OCI-LY3 (cell line): ENCODE measurements around the gene IGFBP3.

Experiments used
- EZH2phosphoT487 ChIP-seq: fragments of 200-600 bp; shearing (Covaris generic); IDR thresholded peaks from 2 replicates; pipeline ENCODE4 v1.6.1; 2018; ENCODE audit warnings: antibody characterized with exemption, mixed run types, low read depth
- TF ChIP-seq, protein P1 (sequence below): fragments of 200-600, 300-600 bp; sonication (generic); IDR thresholded peaks from 2 replicates; pipeline ENCODE4 v1.5.1; 2014; ENCODE audit warnings: antibody characterized with exemption, low read length, low read depth

DNA sequence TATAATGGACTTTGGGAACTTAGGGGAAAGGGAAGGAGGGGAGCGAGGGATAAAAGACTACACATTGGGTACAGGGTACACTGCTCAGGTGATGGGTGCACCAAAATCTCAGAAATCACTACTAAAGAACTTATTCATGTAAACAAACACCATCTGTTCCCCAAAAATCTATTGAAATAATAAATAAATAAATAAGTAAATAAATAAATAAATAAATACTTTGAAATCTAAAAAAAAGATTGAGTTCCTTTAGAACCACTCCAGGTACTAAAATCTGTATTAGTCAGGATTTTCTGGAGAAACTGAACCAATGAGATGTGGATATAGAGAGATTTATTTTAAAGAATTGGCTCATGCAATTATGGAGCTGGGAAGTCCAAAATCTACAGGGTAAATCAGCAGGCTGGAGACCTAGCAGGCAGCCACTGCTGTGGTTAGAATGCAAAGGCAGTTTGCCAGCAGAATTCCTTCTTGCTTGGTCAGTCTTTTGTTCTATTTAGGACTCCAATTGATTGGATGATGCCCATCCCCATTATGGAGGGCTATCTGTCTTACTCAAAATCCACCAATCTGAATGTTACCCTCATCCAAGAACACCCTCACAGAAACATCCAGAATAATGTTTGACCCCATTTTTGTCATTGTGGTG, 23.9 kb downstream of the IGFBP3 start:
- TF ChIP-seq, protein P1, sequence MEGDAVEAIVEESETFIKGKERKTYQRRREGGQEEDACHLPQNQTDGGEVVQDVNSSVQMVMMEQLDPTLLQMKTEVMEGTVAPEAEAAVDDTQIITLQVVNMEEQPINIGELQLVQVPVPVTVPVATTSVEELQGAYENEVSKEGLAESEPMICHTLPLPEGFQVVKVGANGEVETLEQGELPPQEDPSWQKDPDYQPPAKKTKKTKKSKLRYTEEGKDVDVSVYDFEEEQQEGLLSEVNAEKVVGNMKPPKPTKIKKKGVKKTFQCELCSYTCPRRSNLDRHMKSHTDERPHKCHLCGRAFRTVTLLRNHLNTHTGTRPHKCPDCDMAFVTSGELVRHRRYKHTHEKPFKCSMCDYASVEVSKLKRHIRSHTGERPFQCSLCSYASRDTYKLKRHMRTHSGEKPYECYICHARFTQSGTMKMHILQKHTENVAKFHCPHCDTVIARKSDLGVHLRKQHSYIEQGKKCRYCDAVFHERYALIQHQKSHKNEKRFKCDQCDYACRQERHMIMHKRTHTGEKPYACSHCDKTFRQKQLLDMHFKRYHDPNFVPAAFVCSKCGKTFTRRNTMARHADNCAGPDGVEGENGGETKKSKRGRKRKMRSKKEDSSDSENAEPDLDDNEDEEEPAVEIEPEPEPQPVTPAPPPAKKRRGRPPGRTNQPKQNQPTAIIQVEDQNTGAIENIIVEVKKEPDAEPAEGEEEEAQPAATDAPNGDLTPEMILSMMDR = no peak
- TF ChIP-seq EZH2phosphoT487 = no peak
